ENCODE data around the gene CAD. TPM values are rescaled to one million over a fixed set of nuclear protein-coding genes. Genes with fewer than 3 reads are reported as not detected.

The CAD gene
- total RNA-seq, 1 experiment from 2014 or later = 130 TPM

GRCh38 chr2:27212626-27213471 is 4.3 kb upstream of the CAD start:
- no peak overlapping the region for H3K4ac ChIP-seq (ENCODE audit: low read depth, low read length)
- H4K8ac ChIP-seq (replicated peaks; ENCODE audit: insufficient read length, low read depth, low read length) = no peak overlapping the region
- peak overlapping the region; percentile 88 for H3K18ac ChIP-seq (ENCODE audit: insufficient read length, low read depth, low read length)
- no CpG with 5 or more reads among the region's 34 CpGs for WGBS (ENCODE audit: extremely low coverage, insufficient read length, low lambda C conversion rate)
- H3K27me3 ChIP-seq (ENCODE audit: insufficient read depth, low read length) = no peaks in the 10 kb centered on the region
- no peaks in the 10 kb centered on the region for H3K4me1 ChIP-seq (ENCODE audit: insufficient read depth, low read length)
- H2BK5ac ChIP-seq (ENCODE audit: insufficient read length, low read length) = no peak overlapping the region
- peaks cover 2% of the 10 kb centered on the region; the same call in 1 of the 2 replicates for H3K79me2 ChIP-seq (ENCODE audit: insufficient read depth, low read length)
- H3K56ac ChIP-seq (ENCODE audit: insufficient read length, low read depth, low read length) = peak overlapping the region; percentile 13
- DNase-seq = no peak
- H3K9me3 Mint-ChIP-seq = peaks cover 0 to 1% of the 10 kb centered on the region in 2 experiments; a peak in 1 of 5 replicates
- H2BK20ac ChIP-seq (ENCODE audit: low read depth, low read length, poor library complexity, severe bottlenecking) = no peak overlapping the region
- peaks cover 40 to 47% of the 10 kb centered on the region in 2 experiments for H3K4me1 Mint-ChIP-seq
- H3K27me3 Mint-ChIP-seq (ENCODE audit: low read depth) = no peaks in the 10 kb centered on the region
- no peaks in the 10 kb centered on the region for H3K9me3 ChIP-seq (ENCODE audit: control insufficient read depth, low read depth, low read length)
- H3K79me1 ChIP-seq (ENCODE audit: insufficient read depth, low read depth, low read length, poor library complexity, severe bottlenecking) = no peaks in the 10 kb centered on the region
- peak overlapping the region; percentile 96 for H3K14ac ChIP-seq (ENCODE audit: insufficient read depth, low read length)
- no peak overlapping the region for H2BK12ac ChIP-seq (ENCODE audit: insufficient read length, low read depth, low read length)
- no peak overlapping the region for H4K5ac ChIP-seq (ENCODE audit: insufficient read length, low read depth, low read length)
- no peak for TF ChIP-seq CTCF (conservative IDR thresholded peaks at IDR 0.05)
- no peaks in the 10 kb centered on the region for H4K20me1 ChIP-seq (ENCODE audit: control insufficient read depth, insufficient read depth, insufficient read length)
- H2BK15ac ChIP-seq (ENCODE audit: low read depth, low read length) = no peak overlapping the region
- H3K23ac ChIP-seq (ENCODE audit: insufficient read length, low read depth, low read length) = no peak overlapping the region
- no peak overlapping the region for H2AFZ ChIP-seq (ENCODE audit: low read length)
- peak overlapping the region; percentile 99 for H3K4me3 Mint-ChIP-seq
- H2AK5ac ChIP-seq (ENCODE audit: insufficient read length, low read length) = no peak overlapping the region
- peak overlapping the region; percentile 38 for H3K27ac ChIP-seq (ENCODE audit: insufficient read length, low read depth, low read length)
- H4K91ac ChIP-seq (ENCODE audit: insufficient read length, low read depth, low read length) = no peak overlapping the region
- H2BK120ac ChIP-seq (ENCODE audit: low read depth, low read length, poor library complexity, severe bottlenecking) = no peak overlapping the region
- H3K9ac ChIP-seq (ENCODE audit: extremely low read depth, insufficient read length, low read length) = peak overlapping the region; percentile 96
- peaks cover 22 to 51% (median 49%) of the 10 kb centered on the region in 3 experiments for H3K36me3 Mint-ChIP-seq (ENCODE audit: insufficient read depth in 1 of 3, low read depth in 3 of 3)
- no peak overlapping the region for H3T11ph ChIP-seq (ENCODE audit: low read length)
- peaks cover 18% of the 10 kb centered on the region for H3K23me2 ChIP-seq (ENCODE audit: insufficient read length, low read depth, low read length, poor library complexity, severe bottlenecking)
- H3K4me2 ChIP-seq (ENCODE audit: insufficient read depth, insufficient read length, low read length) = peak overlapping the region; percentile 84
- H3K27ac Mint-ChIP-seq = peak overlapping the region; percentile 99 to 100 (median 99)

Measured in H9 (cell line).